PFSK-1 (cell line): ENCODE measurements around the gene EVI5L.

Source experiments
- FOXP2 ChIP-seq: optimal IDR thresholded peaks from 2 replicates; pipeline ENCODE3; 2011; ENCODE audit warnings: borderline replicate concordance, control low read depth, inconsistent platforms; ENCODE audit not compliant: insufficient read depth; ENCODE audit errors: extremely low read length, extremely low read depth
- POLR2AphosphoS5 ChIP-seq: IDR thresholded peaks from 2 replicates; pipeline ENCODE4 v1.6.1; 2012; ENCODE audit warnings: low read depth, mild to moderate bottlenecking, control low read depth, low read length, moderate library complexity
- REST ChIP-seq, 2 experiments: IDR thresholded peaks; 2 replicates each; pipeline versions ENCODE4 v1.6.1 to v1.8.0; 2011 to 2012; ENCODE audit warnings: low read depth in 2 of 2, low read length in 2 of 2, control low read depth in 1 of 2, inconsistent platforms in 1 of 2, mild to moderate bottlenecking in 1 of 2, moderate library complexity in 1 of 2; ENCODE audit not compliant: insufficient read depth in 1 of 2
- SIN3A ChIP-seq: IDR thresholded peaks from 2 replicates; pipeline ENCODE4 v1.6.1; 2012; ENCODE audit warnings: mild to moderate bottlenecking, low read length, moderate library complexity, borderline replicate concordance; ENCODE audit not compliant: insufficient read depth
- TAF1 ChIP-seq: IDR thresholded peaks from 2 replicates; pipeline ENCODE4 v1.6.1; 2012; ENCODE audit warnings: low read length, control low read depth, borderline replicate concordance; ENCODE audit not compliant: insufficient read depth

The EVI5L gene

GRCh38 chr19:7842661-7843294, 12.8 kb downstream of the EVI5L start:
- TF ChIP-seq REST (IDR thresholded peaks at IDR 0.05; ENCODE audit: insufficient read depth in 1 of 2, low read depth in 2 of 2, low read length in 2 of 2), result no peak
- no peak for TF ChIP-seq POLR2AphosphoS5
- no peak for TF ChIP-seq SIN3A
- no peak for TF ChIP-seq FOXP2
- TF ChIP-seq TAF1, result no peak

- TF ChIP-seq POLR2AphosphoS5 (no peak), REST (IDR thresholded peaks at IDR 0.05; ENCODE audit: insufficient read depth in 1 of 2, low read depth in 2 of 2, low read length in 2 of 2) (no peak), TAF1 (no peak), FOXP2 (no peak), SIN3A (no peak)
These were observed 13.5 kb downstream of the EVI5L start for GRCh38 chr19:7843521-7843920.

- no peak for TF ChIP-seq FOXP2
- no peak for TF ChIP-seq TAF1
- no peak for TF ChIP-seq POLR2AphosphoS5
- TF ChIP-seq SIN3A, result no peak
- TF ChIP-seq REST (IDR thresholded peaks at IDR 0.05; ENCODE audit: insufficient read depth in 1 of 2, low read depth in 2 of 2, low read length in 2 of 2), result no peak
These were observed 14.4 kb downstream of the EVI5L start for GRCh38 chr19:7844405-7844804.

- TF ChIP-seq FOXP2 (no peak), REST (IDR thresholded peaks at IDR 0.05; ENCODE audit: insufficient read depth in 1 of 2, low read depth in 2 of 2, low read length in 2 of 2) (no peak), POLR2AphosphoS5 (no peak), TAF1 (no peak), SIN3A (no peak)
These were observed 14.9 kb downstream of the EVI5L start for GRCh38 chr19:7844951-7845350.
